ENCODE measurements around the gene SEC16A.
A peak's percentile ranks its signal among the peaks of the same experiment; 100 is the strongest.

The SEC16A gene

GRCh38 chr9:136482793-136483588 lies at the start of gene SEC16A:
TSS of gene SEC16A (minus strand) at chr9:136483040. CDS start at chr9:136477615, 5,425 bp downstream.
- peak; percentile 100 for DNase-seq

- DNase-seq = no peak
Measured at GRCh38 chr9:136531904-136532798, 49.3 kb upstream of the SEC16A start.

- no peak for DNase-seq
Measured at GRCh38 chr9:136531186-136531903, 48.5 kb upstream of the SEC16A start.

- DNase-seq = no peak
Measured at GRCh38 chr9:136530461-136531089, 47.7 kb upstream of the SEC16A start.

GRCh38 chr9:136529516-136530460 lies 46.9 kb upstream of the SEC16A start:
- no peak for DNase-seq

GRCh38 chr9:136528716-136529341 lies 46.0 kb upstream of the SEC16A start:
- DNase-seq = no peak

- DNase-seq = no peak
Measured at GRCh38 chr9:136527721-136528710, 45.2 kb upstream of the SEC16A start.

- no peak for DNase-seq
Measured at GRCh38 chr9:136527131-136527530, 44.3 kb upstream of the SEC16A start.

GRCh38 chr9:136526625-136527066 lies 43.8 kb upstream of the SEC16A start:
- no peak for DNase-seq

GRCh38 chr9:136525841-136526499 lies 43.1 kb upstream of the SEC16A start:
- no peak for DNase-seq

GRCh38 chr9:136525207-136525606 lies 42.4 kb upstream of the SEC16A start:
- no peak for DNase-seq

- no peak for DNase-seq
Measured at GRCh38 chr9:136522314-136523237, 39.7 kb upstream of the SEC16A start.

- DNase-seq = no peak
Measured at GRCh38 chr9:136521537-136521936, 38.7 kb upstream of the SEC16A start.

GRCh38 chr9:136520053-136520540 lies 37.3 kb upstream of the SEC16A start:
- DNase-seq = no peak

GRCh38 chr9:136519263-136520052 lies 36.6 kb upstream of the SEC16A start:
- DNase-seq = no peak

GRCh38 chr9:136518623-136519022 lies 35.8 kb upstream of the SEC16A start:
- no peak for DNase-seq

GRCh38 chr9:136517950-136518349 lies 35.1 kb upstream of the SEC16A start:
- no peak for DNase-seq
